Endothelial cell of umbilical vein (primary cell): ENCODE measurements around the gene CENPN. TPM values are rescaled to one million over a fixed set of nuclear protein-coding genes. Genes with fewer than 3 reads are reported as not detected.

Experiments used
- BruUV-seq: library from RNA; stranded (reverse); fragments of 400-500 nt; replicated peaks from 2 replicates; lab custom pipeline; 2021; lab: Mats Ljungman, UMichigan
- CTCF ChIA-PET: fragments of 300-600, 350-600 bp; sonication (Branson Sonifier 250); formaldehyde crosslinking; loops from one replicate; lab custom pipeline; 2021; ENCODE audit warnings: antibody characterized with exemption, inconsistent platforms; lab: Charles Lee
- POLR2A ChIA-PET: fragments of 300-600, 350-600 bp; sonication (Branson Sonifier 250); formaldehyde crosslinking; loops from one replicate; lab custom pipeline; 2021; ENCODE audit warnings: antibody characterized with exemption, inconsistent platforms; lab: Charles Lee
- DNase-seq: peaks from one replicate; pipeline ENCODE4 v3.0.0-alpha.2; 2011; ENCODE audit warnings: low read depth, low spot score
- FAIRE-seq: peaks from 2 replicates; lab custom pipeline; 2011; peaks lifted over from hg19 to GRCh38; lab: Jason Lieb, UNC
- H2AFZ ChIP-seq: 2 replicates; pipeline ENCODE4 v1.6.0; 2012; ENCODE audit warnings: low read depth, low read length, control low read depth, inconsistent platforms
- H3K27ac ChIP-seq: 2 replicates; pipeline ENCODE4 v1.5.1; 2011; ENCODE audit warnings: low read depth, mild to moderate bottlenecking, control low read depth, low read length, moderate library complexity; ENCODE audit not compliant: insufficient read depth
- H3K27me3 ChIP-seq, 2 experiments: 2 replicates each; pipeline versions ENCODE4 v1.6.0 to v1.6.1; 2011; ENCODE audit warnings: low read length in 2 of 2, mixed read lengths in 1 of 2; ENCODE audit not compliant: control insufficient read depth in 2 of 2, insufficient read depth in 2 of 2
- H3K36me3 ChIP-seq, 2 experiments: 2 replicates in 1 of 2; 3 replicates in 1 of 2; pipeline ENCODE4 v1.5.1; 2011; ENCODE audit warnings: low read length in 2 of 2, mild to moderate bottlenecking in 1 of 2, moderate library complexity in 1 of 2; ENCODE audit not compliant: control insufficient read depth in 2 of 2, insufficient read depth in 2 of 2; ENCODE audit errors: extremely low read depth in 1 of 2
- H3K4me1 ChIP-seq: 3 replicates; pipeline ENCODE4 v1.5.1; 2011; ENCODE audit warnings: mild to moderate bottlenecking, low read length; ENCODE audit not compliant: control insufficient read depth, insufficient read depth; ENCODE audit errors: extremely low read depth
- H3K4me2 ChIP-seq: 2 replicates; pipeline ENCODE4 v1.6.1; 2011; ENCODE audit warnings: low read length, control low read depth, mixed read lengths; ENCODE audit not compliant: insufficient read depth
- H3K4me3 ChIP-seq, 3 experiments: fragments of 200-600 bp in 1 of 3; sonication (generic), shearing (Covaris generic) in 1 of 3; replicated peaks in 1 of 3; 2 replicates each; pipeline ENCODE4 v1.5.1; 2011 to 2016; ENCODE audit warnings: control low read depth in 3 of 3, low read length in 3 of 3, mild to moderate bottlenecking in 2 of 3, inconsistent platforms in 1 of 3, low read depth in 1 of 3, moderate library complexity in 1 of 3; ENCODE audit not compliant: insufficient read depth in 1 of 3
- H3K79me2 ChIP-seq: 2 replicates; pipeline ENCODE4 v1.6.0; 2012; ENCODE audit warnings: low read length, inconsistent platforms; ENCODE audit not compliant: control insufficient read depth, insufficient read depth
- H3K9ac ChIP-seq: replicated peaks from 2 replicates; pipeline ENCODE3; 2011; ENCODE audit warnings: low read length, control low read depth; ENCODE audit not compliant: insufficient read depth; ENCODE audit errors: extremely low read depth
- H3K9me1 ChIP-seq: replicated peaks from 3 replicates; pipeline ENCODE4 v1.6.0; 2011; ENCODE audit warnings: mild to moderate bottlenecking, low read length; ENCODE audit not compliant: control insufficient read depth, insufficient read depth; ENCODE audit errors: extremely low read depth
- H3K9me3 ChIP-seq: replicated peaks from 2 replicates; pipeline ENCODE4 v1.5.1; 2012; ENCODE audit warnings: low read length, inconsistent platforms; ENCODE audit not compliant: control insufficient read depth, insufficient read depth
- H4K20me1 ChIP-seq: replicated peaks from 2 replicates; pipeline ENCODE3; 2011; ENCODE audit warnings: mild to moderate bottlenecking, low read length; ENCODE audit not compliant: control insufficient read depth, insufficient read depth; ENCODE audit errors: extremely low read depth
- CTCF ChIP-seq, 2 donors: IDR thresholded peaks; 1 replicate in 1 of 2; 2 replicates in 1 of 2; pipeline ENCODE4 v1.5.1; 2011; ENCODE audit warnings: low read length in 2 of 2, mild to moderate bottlenecking in 2 of 2, moderate library complexity in 2 of 2, control low read depth in 1 of 2, inconsistent platforms in 1 of 2, low read depth in 1 of 2; ENCODE audit not compliant: insufficient read depth in 1 of 2; ENCODE audit errors: extremely low read depth in 1 of 2
- EZH2 ChIP-seq: IDR thresholded peaks from 2 replicates; pipeline ENCODE4 v1.6.1; 2012; ENCODE audit warnings: borderline replicate concordance, low read depth, mild to moderate bottlenecking, moderate library complexity, low read length, inconsistent platforms; ENCODE audit not compliant: severe bottlenecking
- FOS ChIP-seq: IDR thresholded peaks from 2 replicates; pipeline ENCODE4 v1.6.1; 2011; ENCODE audit warnings: mild to moderate bottlenecking, low read length, moderate library complexity, borderline replicate concordance; ENCODE audit not compliant: insufficient read depth
- GATA2 ChIP-seq: IDR thresholded peaks from 2 replicates; pipeline ENCODE4 v1.7.0; 2011; ENCODE audit warnings: low read depth, mild to moderate bottlenecking, moderate library complexity, mixed read lengths, low read length; ENCODE audit not compliant: insufficient read length, insufficient read depth
- JUN ChIP-seq: IDR thresholded peaks from 2 replicates; pipeline ENCODE4 v1.6.1; 2011; ENCODE audit warnings: borderline replicate concordance, low read depth; ENCODE audit not compliant: insufficient read length, insufficient read depth
- MYC ChIP-seq: IDR thresholded peaks from one replicate; pipeline ENCODE4 v1.6.1; 2011; ENCODE audit warnings: mild to moderate bottlenecking, low read depth, low read length
- POLR2A ChIP-seq: IDR thresholded peaks from 2 replicates; pipeline ENCODE4 v1.6.1; 2012; ENCODE audit warnings: low read depth, mild to moderate bottlenecking, control low read depth, low read length
- POLR2AphosphoS5 ChIP-seq: IDR thresholded peaks from 2 replicates; pipeline ENCODE4 v1.6.1; 2012; ENCODE audit warnings: low read depth, mild to moderate bottlenecking, control low read depth, low read length, moderate library complexity; ENCODE audit not compliant: insufficient read depth
- dilution Hi-C: fragments of 300-500 bp; cut with MboI; formaldehyde crosslinking; loops from one replicate; pipeline ENCODE4 v1.15.0; 2019; ENCODE audit warnings: low sequenced_read_pairs; ENCODE audit not compliant: extremely low pct_ligation_motif_present
- intact Hi-C: fragments of 100-400 bp; cut with micrococcal nuclease; formaldehyde crosslinking; loops from one replicate; pipeline ENCODE4 v1.10.0; 2022
- polyA plus RNA-seq, 4 experiments: library from polyadenylated mRNA; depleted of rRNA in 3 of 4; stranded (reverse) in 3 of 4; unstranded in 1 of 4; fragments of >200 nt; gene quantifications; 2 replicates each; pipeline versions ENCODE4 v1.2.1 to v1.2.3, GENCODE V29; 2011 to 2012; ENCODE audit warnings: missing spikeins in 1 of 4
- total RNA-seq: library from RNA; stranded (reverse); gene quantifications from 2 replicates; pipeline ENCODE4 v1.2.3, GENCODE V29; 2021
- TF ChIP-seq, protein P1 (sequence below): IDR thresholded peaks from 2 replicates; pipeline ENCODE4 v1.6.1; 2011; ENCODE audit not compliant: insufficient read depth, insufficient read length

CENPN gene
- total and polyA plus RNA-seq, 2 donors (not counting 3 experiments of a cell fraction or from before 2014, with no cell fraction given), result 17.6 to 52.4 TPM

DNA sequence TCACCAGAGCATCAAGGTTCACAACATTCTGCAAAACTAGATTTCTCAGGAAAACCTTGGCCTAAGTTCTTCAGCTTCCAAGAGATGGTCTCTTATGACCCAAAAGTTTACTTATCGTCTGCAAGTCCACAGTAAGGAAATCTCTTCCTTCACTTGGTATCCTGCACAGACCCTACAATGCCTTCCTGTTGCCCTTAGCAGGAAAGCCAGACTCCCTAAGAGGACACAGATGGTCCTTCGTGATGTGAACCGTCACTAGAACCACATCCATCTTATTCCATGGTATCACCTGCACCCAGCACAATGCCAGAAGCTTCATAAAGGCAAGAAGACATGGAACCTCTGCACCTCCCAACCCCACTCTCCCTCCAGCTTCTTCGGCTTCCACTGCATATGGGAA, 34.4 kb upstream of the CENPN start:
- dilution Hi-C loops (no loop called here), intact Hi-C loops (no loop called here)
- H4K20me1 ChIP-seq, result no peaks in the 10 kb centered on the region
- H3K36me3 ChIP-seq, result peaks cover 2 to 3% of the 10 kb centered on the region in 2 experiments
- no peaks in the 10 kb centered on the region for H3K9me3 ChIP-seq
- no peak for FAIRE-seq
- no peak overlapping the region for H3K4me3 ChIP-seq
- ChIA-PET CTCF (interaction anchor here (0.6 to 1.4 kb wide), 3 partner anchors 24 to 63 kb away, joined by 3 to 5 read pairs (median 3); partner anchors contain the start of gene ATMIN), POLR2A (no interaction called here)
- H3K4me2 ChIP-seq, result no peak overlapping the region
- no peaks in the 10 kb centered on the region for H3K4me1 ChIP-seq
- no peak overlapping the region for H3K27ac ChIP-seq
- DNase-seq, result peak; percentile 67
- peaks cover 2% of the 10 kb centered on the region for H3K9me1 ChIP-seq
- TF ChIP-seq POLR2AphosphoS5 (no peak), GATA2 (no peak), CTCF (IDR thresholded peaks at IDR 0.05; ENCODE audit: extremely low read depth in 1 of 2, insufficient read depth in 1 of 2, low read depth in 1 of 2, low read length in 2 of 2) (no peak), FOS (no peak), JUN (no peak)
- H2AFZ ChIP-seq, result no peak overlapping the region
- no TSS peak for BruUV-seq
- no peaks in the 10 kb centered on the region for H3K79me2 ChIP-seq
- H3K9ac ChIP-seq, result no peak overlapping the region
- H3K27me3 ChIP-seq, result no peaks in the 10 kb centered on the region

DNA sequence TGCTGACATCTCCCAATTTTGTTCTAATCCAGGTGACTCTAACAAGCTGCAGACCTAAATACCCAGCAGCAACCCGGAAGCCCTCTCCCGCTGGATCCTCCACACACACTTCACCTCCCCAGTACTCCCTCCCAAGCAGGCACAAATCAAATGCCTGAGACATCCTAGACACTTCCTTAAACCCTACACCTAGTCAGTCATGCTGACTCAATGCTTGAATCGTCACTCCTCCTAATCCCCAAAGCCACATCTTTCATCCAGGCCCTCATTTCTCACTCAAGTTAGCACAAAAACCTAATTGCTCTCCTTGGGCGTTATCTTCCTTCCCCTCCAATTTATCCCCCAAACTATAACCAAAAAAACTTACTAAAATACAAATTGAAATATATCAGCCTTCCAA, 33.0 kb upstream of the CENPN start:
- no peak overlapping the region for H3K9ac ChIP-seq
- peaks cover 3 to 6% of the 10 kb centered on the region in 2 experiments for H3K36me3 ChIP-seq
- no peaks in the 10 kb centered on the region for H3K27me3 ChIP-seq
- no peak overlapping the region for H3K4me2 ChIP-seq
- H3K27ac ChIP-seq, result no peak overlapping the region
- no peak overlapping the region for H3K4me3 ChIP-seq
- no peaks in the 10 kb centered on the region for H3K79me2 ChIP-seq
- FAIRE-seq (no peak), DNase-seq (no peak)
- ChIA-PET POLR2A (no interaction called here), CTCF (interaction anchor here (0.9 to 2.9 kb wide), 7 partner anchors 10 to 30 kb away, joined by 4 to 18 read pairs (median 9); no protein-coding TSS in a partner anchor)
- TF ChIP-seq MYC (no peak), EZH2 (no peak), POLR2AphosphoS5 (no peak), JUN (no peak), CTCF (IDR thresholded peaks at IDR 0.05; ENCODE audit: extremely low read depth in 1 of 2, insufficient read depth in 1 of 2, low read depth in 1 of 2, low read length in 2 of 2) (no peak), POLR2A (no peak), FOS (no peak)
- TF ChIP-seq, protein P1, sequence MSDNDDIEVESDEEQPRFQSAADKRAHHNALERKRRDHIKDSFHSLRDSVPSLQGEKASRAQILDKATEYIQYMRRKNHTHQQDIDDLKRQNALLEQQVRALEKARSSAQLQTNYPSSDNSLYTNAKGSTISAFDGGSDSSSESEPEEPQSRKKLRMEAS, result no peak
- no peaks in the 10 kb centered on the region for H3K4me1 ChIP-seq
- no TSS peak for BruUV-seq
- no peaks in the 10 kb centered on the region for H3K9me3 ChIP-seq
- dilution Hi-C loops (no loop called here), intact Hi-C loops (no loop called here)
- H2AFZ ChIP-seq, result no peak overlapping the region
- peaks cover 2% of the 10 kb centered on the region for H3K9me1 ChIP-seq
- no peaks in the 10 kb centered on the region for H4K20me1 ChIP-seq
